ENCODE data around the gene U2AF2. TPM values are rescaled to one million over a fixed set of nuclear protein-coding genes. Genes with fewer than 3 reads are reported as not detected.

Gene U2AF2
- total and polyA plus RNA-seq, 2 of the 8 experiments (the other 6 are each of a cell fraction or from before 2014, with no cell fraction given): 162 to 252 TPM

- ChIA-PET POLR2A (ENCODE audit: partially characterized antibody) (interaction anchor here (0.6 to 2.5 kb wide), 11 partner anchors 8 to 264 kb away, joined by 3 to 11 read pairs (median 3); partner anchors contain the start of gene ZNF580), CTCF (ENCODE audit: partially characterized antibody) (interaction anchor here (0.6 to 2.2 kb wide), 16 partner anchors 9 to 663 kb away, joined by 3 to 31 read pairs (median 3); partner anchors contain the start of genes TMEM190 and ZNF581)
- no peak overlapping the region for H2BK20ac ChIP-seq (ENCODE audit: low read length)
- peaks cover 3 to 15% (median 10%) of the 10 kb centered on the region in 4 experiments; a peak in 6 of 7 replicates for H3K4me1 ChIP-seq (replicated peaks in 1 of 4; ENCODE audit: control insufficient read depth in 3 of 4, insufficient read depth in 4 of 4, low read length in 3 of 4)
- TF ChIP-seq MAX (IDR thresholded peaks at IDR 0.05) (peak; percentile 33; the same call in 1 of the 2 replicates), POU5F1 (IDR thresholded peaks at IDR 0.05; ENCODE audit: low read depth, low read length) (no peak), CBX5 (IDR thresholded peaks at IDR 0.05; ENCODE audit: low read depth, low read length) (no peak), CHD1 (IDR thresholded peaks at IDR 0.05; ENCODE audit: low read depth, low read length) (no peak), E2F6 (IDR thresholded peaks at IDR 0.05) (peak; percentile 34; the same call in 1 of the 2 replicates)
- H2AK5ac ChIP-seq (ENCODE audit: low read depth, low read length): no peak overlapping the region
- H4K8ac ChIP-seq (ENCODE audit: extremely low read depth, insufficient read depth, low read length): peak overlapping the region; percentile 28
- H3K4ac ChIP-seq (replicated peaks; ENCODE audit: insufficient read length, low read depth, low read length): no peak overlapping the region
- peaks cover 2% of the 10 kb centered on the region; the same call in 1 of the 2 replicates for H3K79me1 ChIP-seq (ENCODE audit: low read depth, low read length)
- H3K79me2 ChIP-seq (ENCODE audit: control insufficient read depth in 1 of 2, insufficient read depth in 2 of 2, low read length in 2 of 2): peaks cover 20 to 22% of the 10 kb centered on the region in 2 experiments
- peaks cover 19% of the 10 kb centered on the region for H3K23me2 ChIP-seq (ENCODE audit: low read depth, low read length)
- no peak overlapping the region for H3K14ac ChIP-seq (ENCODE audit: insufficient read length)
- no peak overlapping the region for H3K27ac ChIP-seq (ENCODE audit: low read depth, low read length)
- no peak overlapping the region for H2BK120ac ChIP-seq (replicated peaks; ENCODE audit: low read depth, low read length)
- no peak overlapping the region for H2AFZ ChIP-seq (ENCODE audit: low read length)
- DNase-seq (ENCODE audit: low read depth in 1 of 2, low spot score in 2 of 2): no peak
- 0 out of 7 replicates have a peak overlapping the region, but pooled peaks of 1 of the 4 experiments have one; percentile 12 for H3K9ac ChIP-seq (replicated peaks in 1 of 4; ENCODE audit: extremely low read depth in 1 of 4, low read depth in 3 of 4, low read length in 3 of 4)
- peak overlapping the region; percentile 55 for H4K91ac ChIP-seq (replicated peaks; ENCODE audit: insufficient read length, low read length)
- H3K36me3 ChIP-seq (ENCODE audit: control insufficient read depth in 2 of 4, insufficient read depth in 4 of 4, low read length in 3 of 4): 0 out of 8 replicates have a peak, but pooled peaks cover 0 to 3% (median 0%) of the 10 kb centered on the region in 4 experiments
- WGBS, 2 experiments (ENCODE audit: extremely low coverage in 1 of 2, insufficient coverage in 1 of 2, insufficient read length in 1 of 2, insufficient replicate concordance in 2 of 2, low coverage in 1 of 2, low lambda C conversion rate in 2 of 2, missing lambda C conversion rate in 1 of 2): 71% methylated on average over 29 of the region's 71 CpGs; no CpG with 5 or more reads in 1 of the 2 experiments
- peak overlapping the region in 3 of 4 experiments; percentile 14 to 81 (median 29); a peak in 5 of 8 replicates for H3K4me3 ChIP-seq (ENCODE audit: extremely low read depth in 1 of 4, insufficient read depth in 2 of 4, low read depth in 3 of 4, low read length in 4 of 4)
- H4K20me1 ChIP-seq (replicated peaks in 1 of 2; ENCODE audit: control insufficient read depth in 1 of 2, insufficient read depth in 2 of 2, low read length in 2 of 2): peaks cover 1 to 5% of the 10 kb centered on the region in 2 experiments
- peak overlapping the region; percentile 78 to 94 for H3K4me2 ChIP-seq (ENCODE audit: insufficient read depth in 1 of 2, low read depth in 2 of 2, low read length in 2 of 2)
- H3K56ac ChIP-seq (replicated peaks; ENCODE audit: insufficient read length, low read depth, low read length): no peak overlapping the region
- no peak overlapping the region for H2BK15ac ChIP-seq (ENCODE audit: low read length)
- FAIRE-seq: no peak
- H2BK5ac ChIP-seq (ENCODE audit: low read depth, low read length): 0 out of 2 replicates have a peak overlapping the region, but pooled peaks have one; percentile 4
- no peak overlapping the region for H2BK12ac ChIP-seq (ENCODE audit: low read depth, low read length)
- H3K27me3 ChIP-seq (replicated peaks in 1 of 4; ENCODE audit: control insufficient read depth in 3 of 4, extremely low read depth in 1 of 4, insufficient read depth in 3 of 4, low read length in 3 of 4): no peaks in the 10 kb centered on the region
- no peaks in the 10 kb centered on the region for H3K9me3 ChIP-seq (ENCODE audit: insufficient read depth in 2 of 2, low read depth in 1 of 2, low read length in 1 of 2)
- H3K18ac ChIP-seq (ENCODE audit: extremely low read depth, low read length): no peak overlapping the region; the same call in 1 of the 2 replicates
- H4K5ac ChIP-seq (ENCODE audit: insufficient read length, low read depth, low read length): no peak overlapping the region
- no peak overlapping the region for H3K23ac ChIP-seq (ENCODE audit: insufficient read length)
Observed at GRCh38 chr19:55652311-55653128, 2.3 kb upstream of the U2AF2 start.

Data from H1 (cell line).